NCI-H446 (cell line): Measurements from ENCODE around the gene ABHD1.
"Not testable (repeated sequence)": the region's sequence is repeated elsewhere in the genome, so short reads cannot be mapped to it uniquely, and the experiment has no call there.

ENCODE experiments used
- DNase-seq, 2 experiments: peaks; one replicate each; lab custom pipeline; 2025; lab: John Stamatoyannopoulos, UW

The ABHD1 gene

GRCh38 chr2:27123302-27124150 lies at the start of gene ABHD1:
ABHD1 (plus strand) TSS chr2:27123815; CDS start chr2:27123949, 134 bp downstream.
- DNase-seq: peak in 1 of 2 experiments; percentile 20

GRCh38 chr2:27074738-27075565 lies 48.7 kb upstream of the ABHD1 start:
- DNase-seq: peak; percentile 31 to 67

- DNase-seq: not testable (repeated sequence)
Observed at GRCh38 chr2:27075566-27075871, 48.1 kb upstream of the ABHD1 start.

GRCh38 chr2:27076323-27076722 lies 47.3 kb upstream of the ABHD1 start:
- no peak for DNase-seq

- no peak for DNase-seq
Observed at GRCh38 chr2:27077231-27077630, 46.4 kb upstream of the ABHD1 start.

- peak; percentile 43 to 86 for DNase-seq
Observed at GRCh38 chr2:27078267-27079194, 45.1 kb upstream of the ABHD1 start, which contains the start of gene EMILIN1. EMILIN1 (plus strand) TSS chr2:27078615; CDS start chr2:27079066, 451 bp downstream.

- DNase-seq: no peak
Observed at GRCh38 chr2:27079233-27080139, 44.1 kb upstream of the ABHD1 start.

GRCh38 chr2:27080140-27080469 lies 43.5 kb upstream of the ABHD1 start:
- no peak for DNase-seq

- no peak for DNase-seq
Observed at GRCh38 chr2:27080603-27080936, 43.0 kb upstream of the ABHD1 start.

GRCh38 chr2:27081984-27082772 lies 41.4 kb upstream of the ABHD1 start:
- no peak for DNase-seq

- no peak for DNase-seq
Observed at GRCh38 chr2:27082773-27083409, 40.7 kb upstream of the ABHD1 start.

- no peak for DNase-seq
Observed at GRCh38 chr2:27083410-27084296, 40.0 kb upstream of the ABHD1 start.

GRCh38 chr2:27084297-27085061 lies 39.1 kb upstream of the ABHD1 start:
- DNase-seq: no peak

GRCh38 chr2:27085062-27085672 lies 38.4 kb upstream of the ABHD1 start:
- DNase-seq: no peak

- DNase-seq: peak in 1 of 2 experiments; percentile 29
Observed at GRCh38 chr2:27085673-27086089, 37.9 kb upstream of the ABHD1 start.

GRCh38 chr2:27086090-27086723 lies 37.4 kb upstream of the ABHD1 start:
- peak; percentile 79 to 95 for DNase-seq
